Endothelial cell of umbilical vein (primary cell): ENCODE data around the gene INPP5A. TPM values are rescaled to one million over a fixed set of nuclear protein-coding genes. Genes with fewer than 3 reads are reported as not detected.

Experiments used
- BruUV-seq: library from RNA; stranded (reverse); fragments of 400-500 nt; replicated peaks from 2 replicates; lab custom pipeline; 2021; lab: Mats Ljungman, UMichigan
- CTCF ChIA-PET: fragments of 300-600, 350-600 bp; sonication (Branson Sonifier 250); formaldehyde crosslinking; loops from one replicate; lab custom pipeline; 2021; ENCODE audit warnings: antibody characterized with exemption, inconsistent platforms; lab: Charles Lee
- POLR2A ChIA-PET: fragments of 300-600, 350-600 bp; sonication (Branson Sonifier 250); formaldehyde crosslinking; loops from one replicate; lab custom pipeline; 2021; ENCODE audit warnings: antibody characterized with exemption, inconsistent platforms; lab: Charles Lee
- DNase-seq: peaks from one replicate; pipeline ENCODE4 v3.0.0-alpha.2; 2011; ENCODE audit warnings: low read depth, low spot score
- FAIRE-seq: peaks from 2 replicates; lab custom pipeline; 2011; peaks lifted over from hg19 to GRCh38; lab: Jason Lieb, UNC
- H2AFZ ChIP-seq: 2 replicates; pipeline ENCODE4 v1.6.0; 2012; ENCODE audit warnings: low read depth, low read length, control low read depth, inconsistent platforms
- H3K27ac ChIP-seq: 2 replicates; pipeline ENCODE4 v1.5.1; 2011; ENCODE audit warnings: low read depth, mild to moderate bottlenecking, control low read depth, low read length, moderate library complexity; ENCODE audit not compliant: insufficient read depth
- H3K27me3 ChIP-seq, 2 experiments: 2 replicates each; pipeline versions ENCODE4 v1.6.0 to v1.6.1; 2011; ENCODE audit warnings: low read length in 2 of 2, mixed read lengths in 1 of 2; ENCODE audit not compliant: control insufficient read depth in 2 of 2, insufficient read depth in 2 of 2
- H3K36me3 ChIP-seq, 2 experiments: 2 replicates in 1 of 2; 3 replicates in 1 of 2; pipeline ENCODE4 v1.5.1; 2011; ENCODE audit warnings: low read length in 2 of 2, mild to moderate bottlenecking in 1 of 2, moderate library complexity in 1 of 2; ENCODE audit not compliant: control insufficient read depth in 2 of 2, insufficient read depth in 2 of 2; ENCODE audit errors: extremely low read depth in 1 of 2
- H3K4me1 ChIP-seq: 3 replicates; pipeline ENCODE4 v1.5.1; 2011; ENCODE audit warnings: mild to moderate bottlenecking, low read length; ENCODE audit not compliant: control insufficient read depth, insufficient read depth; ENCODE audit errors: extremely low read depth
- H3K4me2 ChIP-seq: 2 replicates; pipeline ENCODE4 v1.6.1; 2011; ENCODE audit warnings: low read length, control low read depth, mixed read lengths; ENCODE audit not compliant: insufficient read depth
- H3K4me3 ChIP-seq, 3 experiments: fragments of 200-600 bp in 1 of 3; sonication (generic), shearing (Covaris generic) in 1 of 3; replicated peaks in 1 of 3; 2 replicates each; pipeline ENCODE4 v1.5.1; 2011 to 2016; ENCODE audit warnings: control low read depth in 3 of 3, low read length in 3 of 3, mild to moderate bottlenecking in 2 of 3, inconsistent platforms in 1 of 3, low read depth in 1 of 3, moderate library complexity in 1 of 3; ENCODE audit not compliant: insufficient read depth in 1 of 3
- H3K79me2 ChIP-seq: 2 replicates; pipeline ENCODE4 v1.6.0; 2012; ENCODE audit warnings: low read length, inconsistent platforms; ENCODE audit not compliant: control insufficient read depth, insufficient read depth
- H3K9ac ChIP-seq: replicated peaks from 2 replicates; pipeline ENCODE3; 2011; ENCODE audit warnings: low read length, control low read depth; ENCODE audit not compliant: insufficient read depth; ENCODE audit errors: extremely low read depth
- H3K9me1 ChIP-seq: replicated peaks from 3 replicates; pipeline ENCODE4 v1.6.0; 2011; ENCODE audit warnings: mild to moderate bottlenecking, low read length; ENCODE audit not compliant: control insufficient read depth, insufficient read depth; ENCODE audit errors: extremely low read depth
- H3K9me3 ChIP-seq: replicated peaks from 2 replicates; pipeline ENCODE4 v1.5.1; 2012; ENCODE audit warnings: low read length, inconsistent platforms; ENCODE audit not compliant: control insufficient read depth, insufficient read depth
- H4K20me1 ChIP-seq: replicated peaks from 2 replicates; pipeline ENCODE3; 2011; ENCODE audit warnings: mild to moderate bottlenecking, low read length; ENCODE audit not compliant: control insufficient read depth, insufficient read depth; ENCODE audit errors: extremely low read depth
- CTCF ChIP-seq, 2 donors: IDR thresholded peaks; 1 replicate in 1 of 2; 2 replicates in 1 of 2; pipeline ENCODE4 v1.5.1; 2011; ENCODE audit warnings: low read length in 2 of 2, mild to moderate bottlenecking in 2 of 2, moderate library complexity in 2 of 2, control low read depth in 1 of 2, inconsistent platforms in 1 of 2, low read depth in 1 of 2; ENCODE audit not compliant: insufficient read depth in 1 of 2; ENCODE audit errors: extremely low read depth in 1 of 2
- EZH2 ChIP-seq: IDR thresholded peaks from 2 replicates; pipeline ENCODE4 v1.6.1; 2012; ENCODE audit warnings: borderline replicate concordance, low read depth, mild to moderate bottlenecking, moderate library complexity, low read length, inconsistent platforms; ENCODE audit not compliant: severe bottlenecking
- FOS ChIP-seq: IDR thresholded peaks from 2 replicates; pipeline ENCODE4 v1.6.1; 2011; ENCODE audit warnings: mild to moderate bottlenecking, low read length, moderate library complexity, borderline replicate concordance; ENCODE audit not compliant: insufficient read depth
- GATA2 ChIP-seq: IDR thresholded peaks from 2 replicates; pipeline ENCODE4 v1.7.0; 2011; ENCODE audit warnings: low read depth, mild to moderate bottlenecking, moderate library complexity, mixed read lengths, low read length; ENCODE audit not compliant: insufficient read length, insufficient read depth
- JUN ChIP-seq: IDR thresholded peaks from 2 replicates; pipeline ENCODE4 v1.6.1; 2011; ENCODE audit warnings: borderline replicate concordance, low read depth; ENCODE audit not compliant: insufficient read length, insufficient read depth
- MAX ChIP-seq: IDR thresholded peaks from 2 replicates; pipeline ENCODE4 v1.6.1; 2011; ENCODE audit not compliant: insufficient read depth, insufficient read length
- MYC ChIP-seq: IDR thresholded peaks from one replicate; pipeline ENCODE4 v1.6.1; 2011; ENCODE audit warnings: mild to moderate bottlenecking, low read depth, low read length
- POLR2A ChIP-seq: IDR thresholded peaks from 2 replicates; pipeline ENCODE4 v1.6.1; 2012; ENCODE audit warnings: low read depth, mild to moderate bottlenecking, control low read depth, low read length
- POLR2AphosphoS5 ChIP-seq: IDR thresholded peaks from 2 replicates; pipeline ENCODE4 v1.6.1; 2012; ENCODE audit warnings: low read depth, mild to moderate bottlenecking, control low read depth, low read length, moderate library complexity; ENCODE audit not compliant: insufficient read depth
- dilution Hi-C: fragments of 300-500 bp; cut with MboI; formaldehyde crosslinking; loops from one replicate; pipeline ENCODE4 v1.15.0; 2019; ENCODE audit warnings: low sequenced_read_pairs; ENCODE audit not compliant: extremely low pct_ligation_motif_present
- intact Hi-C: fragments of 100-400 bp; cut with micrococcal nuclease; formaldehyde crosslinking; loops from one replicate; pipeline ENCODE4 v1.10.0; 2022
- polyA plus RNA-seq, 4 experiments: library from polyadenylated mRNA; depleted of rRNA in 3 of 4; stranded (reverse) in 3 of 4; unstranded in 1 of 4; fragments of >200 nt; gene quantifications; 2 replicates each; pipeline versions ENCODE4 v1.2.1 to v1.2.3, GENCODE V29; 2011 to 2012; ENCODE audit warnings: missing spikeins in 1 of 4
- total RNA-seq: library from RNA; stranded (reverse); gene quantifications from 2 replicates; pipeline ENCODE4 v1.2.3, GENCODE V29; 2021

Gene INPP5A
- total and polyA plus RNA-seq, 2 donors (not counting 3 experiments of a cell fraction or from before 2014, with no cell fraction given) = 22.9 to 33.2 TPM

GRCh38 chr10:132497063-132497680 is 40.4 kb upstream of the INPP5A start:
- Histone ChIP-seq H3K9me1 (no peaks in the 10 kb centered on the region), H3K27ac (no peak overlapping the region), H4K20me1 (no peaks in the 10 kb centered on the region), H3K9me3 (no peaks in the 10 kb centered on the region), H3K4me3 (no peak overlapping the region), H2AFZ (no peak overlapping the region), H3K27me3 (peaks cover 0 to 2% of the 10 kb centered on the region in 2 experiments), H3K4me1 (no peaks in the 10 kb centered on the region), H3K36me3 (no peaks in the 10 kb centered on the region), H3K4me2 (no peak overlapping the region), H3K79me2 (no peaks in the 10 kb centered on the region), H3K9ac (no peak overlapping the region)
- ChIA-PET CTCF (no interaction called here), POLR2A (no interaction called here)
- no peak for TF ChIP-seq POLR2AphosphoS5
- TF ChIP-seq GATA2 = no peak
- TF ChIP-seq CTCF (IDR thresholded peaks at IDR 0.05; ENCODE audit: extremely low read depth in 1 of 2, insufficient read depth in 1 of 2, low read depth in 1 of 2, low read length in 2 of 2) = no peak
- no peak for TF ChIP-seq MYC
- TF ChIP-seq EZH2 = no peak
- TF ChIP-seq JUN = no peak
- no peak for TF ChIP-seq FOS
- no peak for TF ChIP-seq MAX
- no peak for TF ChIP-seq POLR2A
- DNase-seq = no peak
- intact Hi-C loops (no loop called here), dilution Hi-C loops (no loop called here)
- no TSS peak for BruUV-seq
- no peak for FAIRE-seq
